AG04450 (cell line): ENCODE measurements around the gene ZBTB11. TPM values are rescaled to one million over a fixed set of nuclear protein-coding genes. Genes with fewer than 3 reads are reported as not detected.
A peak's percentile ranks its signal among the peaks of the same experiment; 100 is the strongest.

ENCODE experiments used
- CTCF ChIA-PET: fragments of 300-600, 350-600 bp; formaldehyde crosslinking; extraction: SDS; loops from one replicate; lab custom pipeline; 2022; ENCODE audit warnings: antibody characterized with exemption, inconsistent platforms; lab: Charles Lee
- POLR2A ChIA-PET: fragments of 350-600 bp; formaldehyde crosslinking; extraction: SDS; loops from one replicate; lab custom pipeline; 2021; ENCODE audit warnings: antibody characterized with exemption, inconsistent platforms; lab: Yijun Ruan, JAX
- DNase-seq: peaks from one replicate; pipeline ENCODE4 v3.0.0-alpha.2; 2011; ENCODE audit warnings: low read depth, low spot score
- H3K27ac ChIP-seq: one replicate; pipeline ENCODE4 v1.5.1; 2012; ENCODE audit warnings: low read depth, low read length, control low read depth
- H3K27me3 ChIP-seq: one replicate; pipeline ENCODE4 v1.6.0; 2012; ENCODE audit warnings: low read length; ENCODE audit not compliant: control insufficient read depth, insufficient read depth
- H3K4me3 ChIP-seq: 2 replicates; pipeline ENCODE4 v1.5.1; 2011; ENCODE audit warnings: mild to moderate bottlenecking, low read depth, low read length, control low read depth
- H3K9me3 ChIP-seq: 2 replicates; pipeline ENCODE4 v1.5.1; 2012; ENCODE audit warnings: low read length; ENCODE audit not compliant: control insufficient read depth, insufficient read depth
- polyA plus RNA-seq: library from polyadenylated mRNA; depleted of rRNA; stranded (reverse); fragments of >200 nt; gene quantifications from 2 replicates; pipeline ENCODE4 v1.2.3, GENCODE V29; 2011
- TF ChIP-seq, protein P1 (sequence below): IDR thresholded peaks from 2 replicates; pipeline ENCODE4 v1.5.1; 2011; ENCODE audit warnings: low read depth, low read length, control low read depth, inconsistent platforms

ZBTB11 gene
- polyA plus RNA-seq, 1 experiment: 13.8 TPM

- POLR2A ChIA-PET: no interaction called here
- DNase-seq: no peak
- TF ChIP-seq, protein P1, sequence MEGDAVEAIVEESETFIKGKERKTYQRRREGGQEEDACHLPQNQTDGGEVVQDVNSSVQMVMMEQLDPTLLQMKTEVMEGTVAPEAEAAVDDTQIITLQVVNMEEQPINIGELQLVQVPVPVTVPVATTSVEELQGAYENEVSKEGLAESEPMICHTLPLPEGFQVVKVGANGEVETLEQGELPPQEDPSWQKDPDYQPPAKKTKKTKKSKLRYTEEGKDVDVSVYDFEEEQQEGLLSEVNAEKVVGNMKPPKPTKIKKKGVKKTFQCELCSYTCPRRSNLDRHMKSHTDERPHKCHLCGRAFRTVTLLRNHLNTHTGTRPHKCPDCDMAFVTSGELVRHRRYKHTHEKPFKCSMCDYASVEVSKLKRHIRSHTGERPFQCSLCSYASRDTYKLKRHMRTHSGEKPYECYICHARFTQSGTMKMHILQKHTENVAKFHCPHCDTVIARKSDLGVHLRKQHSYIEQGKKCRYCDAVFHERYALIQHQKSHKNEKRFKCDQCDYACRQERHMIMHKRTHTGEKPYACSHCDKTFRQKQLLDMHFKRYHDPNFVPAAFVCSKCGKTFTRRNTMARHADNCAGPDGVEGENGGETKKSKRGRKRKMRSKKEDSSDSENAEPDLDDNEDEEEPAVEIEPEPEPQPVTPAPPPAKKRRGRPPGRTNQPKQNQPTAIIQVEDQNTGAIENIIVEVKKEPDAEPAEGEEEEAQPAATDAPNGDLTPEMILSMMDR: no peak
- Histone ChIP-seq H3K9me3 (no peaks in the 10 kb centered on the region), H3K27ac (no peak overlapping the region), H3K27me3 (peaks cover 3% of the 10 kb centered on the region), H3K4me3 (no peak overlapping the region)
- CTCF ChIA-PET: interaction anchor here (1.3 to 1.4 kb wide), 2 partner anchors 10 to 68 kb away, joined by 3 read pairs; no protein-coding TSS in a partner anchor
Observed at GRCh38 chr3:101639280-101639963, 37.5 kb downstream of the ZBTB11 start.

DNA sequence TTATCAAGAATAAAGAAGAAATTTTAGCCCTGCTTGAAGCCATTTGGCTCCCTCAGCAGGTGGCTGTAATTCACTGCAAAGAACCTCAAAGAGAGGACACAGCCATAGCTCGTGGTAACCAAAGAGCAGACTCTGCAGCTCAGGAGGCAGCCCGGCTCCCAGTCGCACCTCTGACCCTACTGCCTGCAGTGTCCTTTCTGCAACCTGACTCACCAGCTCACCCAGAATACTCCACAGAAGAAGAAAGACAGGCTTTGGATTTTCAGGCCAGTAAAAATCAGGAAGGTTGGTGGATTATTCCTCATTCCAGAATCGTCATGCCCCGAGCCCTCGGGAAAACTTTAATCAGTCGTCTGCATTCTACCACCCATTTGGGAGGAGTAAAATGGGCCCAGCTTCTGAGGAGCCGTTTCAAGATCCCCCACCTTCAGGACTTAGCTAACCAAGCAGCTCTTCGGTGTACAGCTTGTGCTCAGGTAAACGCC lies 38.6 kb downstream of the ZBTB11 start:
- ChIA-PET POLR2A (no interaction called here), CTCF (interaction anchor here (1.4 kb wide), 1 partner anchor 67 kb away, joined by 3 read pairs; no protein-coding TSS in a partner anchor)
- Histone ChIP-seq H3K4me3 (no peak overlapping the region), H3K9me3 (no peaks in the 10 kb centered on the region), H3K27me3 (peaks cover 3% of the 10 kb centered on the region), H3K27ac (no peak overlapping the region)
- TF ChIP-seq, protein P1: peak; percentile 8; the same call in 1 of the 2 replicates
- no peak for DNase-seq

DNA sequence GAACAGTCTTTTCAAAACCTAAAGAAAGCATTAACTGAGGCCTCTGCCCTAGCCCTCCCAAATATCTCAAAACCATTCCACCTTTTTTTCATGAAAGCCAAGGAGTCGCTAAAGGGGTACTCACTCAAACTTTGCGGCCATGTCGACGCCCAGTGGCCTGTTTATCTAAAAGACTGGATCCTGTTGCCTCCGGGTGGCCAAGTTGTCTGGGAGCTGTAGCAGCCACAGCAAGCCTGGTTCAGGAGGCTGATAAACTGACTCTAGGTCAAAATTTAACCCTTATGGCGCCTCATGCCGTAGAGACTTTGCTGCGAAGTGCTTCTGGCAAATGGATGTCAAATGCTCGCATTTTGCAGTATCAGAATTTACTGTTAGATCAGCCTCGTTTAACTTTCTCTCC lies 39.5 kb downstream of the ZBTB11 start:
- H3K27me3 ChIP-seq: peaks cover 3% of the 10 kb centered on the region
- no peak overlapping the region for H3K4me3 ChIP-seq
- ChIA-PET POLR2A (no interaction called here), CTCF (interaction anchor here (1.2 kb wide), 1 partner anchor 64 kb away, joined by 3 read pairs; the partner anchor contains the start of gene PCNP)
- no peaks in the 10 kb centered on the region for H3K9me3 ChIP-seq
- no peak overlapping the region for H3K27ac ChIP-seq
- TF ChIP-seq, protein P1: no peak
- DNase-seq: no peak

DNA sequence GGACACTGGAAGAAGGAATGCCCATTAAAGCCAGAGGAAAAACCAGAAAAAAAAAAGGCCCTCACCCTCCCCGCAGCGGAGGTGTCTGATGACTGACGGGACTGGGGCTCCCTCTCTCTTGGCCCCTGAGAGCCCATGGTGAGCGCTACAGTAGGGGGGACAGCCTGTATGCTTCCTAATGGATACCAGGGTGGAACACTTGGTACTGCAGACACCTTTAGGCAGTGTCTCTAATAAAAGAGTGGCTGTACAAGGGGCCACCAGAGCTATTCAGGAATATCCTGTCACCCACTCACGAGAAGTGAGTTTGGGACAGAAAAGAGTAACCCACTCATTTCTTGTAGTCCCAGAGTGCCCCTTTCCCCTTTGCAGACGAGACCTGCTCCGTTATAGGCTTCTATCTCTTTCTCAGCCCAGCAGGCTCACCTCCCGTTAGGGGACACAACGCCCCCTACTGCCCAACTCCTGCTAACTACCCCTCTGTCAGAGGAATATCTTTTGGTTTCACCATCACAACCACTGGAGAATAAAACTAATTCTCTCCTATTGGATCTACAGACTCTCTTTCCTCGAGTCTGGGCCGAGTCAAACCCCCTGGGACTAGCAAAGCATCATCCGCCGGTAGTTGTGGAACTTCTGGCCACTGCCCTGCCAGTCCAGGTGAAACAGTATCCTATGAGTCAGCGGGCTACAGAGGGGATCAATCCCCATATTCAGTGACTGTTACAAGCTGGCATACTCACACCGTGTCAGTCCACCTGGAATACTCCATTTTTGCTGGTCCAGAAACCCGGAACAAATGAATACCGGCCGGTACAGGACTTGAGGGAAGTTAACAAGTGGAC lies 40.8 kb downstream of the ZBTB11 start:
- H3K9me3 ChIP-seq: no peaks in the 10 kb centered on the region
- H3K27ac ChIP-seq: no peak overlapping the region
- TF ChIP-seq, protein P1: peak; percentile 68
- CTCF ChIA-PET: interaction anchor here (1.5 kb wide), 1 partner anchor 62 kb away, joined by 4 read pairs; the partner anchor contains the start of gene PCNP
- peaks cover 3% of the 10 kb centered on the region for H3K27me3 ChIP-seq
- POLR2A ChIA-PET: no interaction called here
- H3K4me3 ChIP-seq: no peak overlapping the region
- no peak for DNase-seq
